ENCODE measurements around the gene KLHL7.

DNA sequence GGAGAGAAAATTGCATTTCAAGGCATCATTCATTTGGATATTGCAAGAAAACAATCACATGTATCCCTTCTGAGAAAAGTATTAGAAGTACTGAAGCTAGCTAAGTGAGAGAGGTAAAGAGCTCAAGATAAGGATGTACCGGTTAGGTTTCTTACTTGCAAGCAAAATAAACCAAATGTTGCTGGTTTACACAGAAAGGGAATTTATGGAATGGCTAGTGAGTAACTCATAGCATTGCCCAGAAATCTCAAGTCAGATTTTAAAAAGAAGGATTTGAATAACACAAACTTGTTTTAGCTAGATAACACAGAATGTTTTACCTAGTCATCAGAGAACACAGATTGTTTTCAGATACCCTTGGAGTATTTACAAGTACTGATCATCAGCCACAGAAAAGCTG, 30.6 kb downstream of the KLHL7 start:
- TF ChIP-seq, protein P1, sequence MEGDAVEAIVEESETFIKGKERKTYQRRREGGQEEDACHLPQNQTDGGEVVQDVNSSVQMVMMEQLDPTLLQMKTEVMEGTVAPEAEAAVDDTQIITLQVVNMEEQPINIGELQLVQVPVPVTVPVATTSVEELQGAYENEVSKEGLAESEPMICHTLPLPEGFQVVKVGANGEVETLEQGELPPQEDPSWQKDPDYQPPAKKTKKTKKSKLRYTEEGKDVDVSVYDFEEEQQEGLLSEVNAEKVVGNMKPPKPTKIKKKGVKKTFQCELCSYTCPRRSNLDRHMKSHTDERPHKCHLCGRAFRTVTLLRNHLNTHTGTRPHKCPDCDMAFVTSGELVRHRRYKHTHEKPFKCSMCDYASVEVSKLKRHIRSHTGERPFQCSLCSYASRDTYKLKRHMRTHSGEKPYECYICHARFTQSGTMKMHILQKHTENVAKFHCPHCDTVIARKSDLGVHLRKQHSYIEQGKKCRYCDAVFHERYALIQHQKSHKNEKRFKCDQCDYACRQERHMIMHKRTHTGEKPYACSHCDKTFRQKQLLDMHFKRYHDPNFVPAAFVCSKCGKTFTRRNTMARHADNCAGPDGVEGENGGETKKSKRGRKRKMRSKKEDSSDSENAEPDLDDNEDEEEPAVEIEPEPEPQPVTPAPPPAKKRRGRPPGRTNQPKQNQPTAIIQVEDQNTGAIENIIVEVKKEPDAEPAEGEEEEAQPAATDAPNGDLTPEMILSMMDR (IDR thresholded peaks at IDR 0.05) = no peak
- no peak for TF ChIP-seq POLR2A (IDR thresholded peaks at IDR 0.05)
- TF ChIP-seq EP300 (IDR thresholded peaks at IDR 0.05) = no peak
